Esophagus squamous epithelium (tissue), 5 donors: ENCODE measurements around the gene UGT2A3. TPM values are rescaled to one million over a fixed set of nuclear protein-coding genes. Genes with fewer than 3 reads are reported as not detected.

Experiments used
- DNase-seq: peaks from one replicate; lab custom pipeline; 2025; lab: John Stamatoyannopoulos, UW
- H3K27ac ChIP-seq, 4 donors: fragments of 200-600 bp; sonication (generic); one replicate each; pipeline ENCODE4 v1.5.1; 2016 to 2019; ENCODE audit warnings: mild to moderate bottlenecking in 1 of 4
- H3K27me3 ChIP-seq, 4 donors: fragments of 200-600 bp; sonication (generic); 1 replicate in 3 of 4; 2 replicates in 1 of 4; pipeline versions ENCODE4 v1.5.1 to v1.6.0; 2017 to 2021; ENCODE audit warnings: antibody characterized with exemption in 1 of 4
- H3K36me3 ChIP-seq, 3 donors: fragments of 200-600 bp; sonication (generic); one replicate each; pipeline ENCODE4 v1.5.1; 2016 to 2019
- H3K4me1 ChIP-seq, 3 donors: fragments of 200-600 bp; sonication (generic); one replicate each; pipeline ENCODE4 v1.5.1; 2017 to 2019
- H3K4me3 ChIP-seq, 4 donors: fragments of 200-600 bp; sonication (generic); 1 replicate in 3 of 4; 2 replicates in 1 of 4; pipeline ENCODE4 v1.5.1; 2016 to 2019; ENCODE audit warnings: mild to moderate bottlenecking in 2 of 4, moderate library complexity in 1 of 4
- H3K9me3 ChIP-seq, 3 donors: fragments of 200-600 bp; sonication (generic); one replicate each; pipeline ENCODE4 v1.5.1; 2016 to 2019
- CTCF ChIP-seq, 6 experiments: fragments of 450-650 bp in 4 of 6; fragments of 200-600 bp in 2 of 6; sonication (generic) in 2 of 6; IDR thresholded peaks; one replicate each; pipeline ENCODE4 v1.5.1; 2016 to 2019; ENCODE audit warnings: antibody characterized with exemption in 6 of 6, mild to moderate bottlenecking in 4 of 6, moderate library complexity in 4 of 6
- POLR2A ChIP-seq, 4 donors: fragments of 450-650 bp; IDR thresholded peaks; one replicate each; pipeline ENCODE4 v1.6.1; 2017; ENCODE audit warnings: antibody characterized with exemption in 4 of 4, mild to moderate bottlenecking in 4 of 4, moderate library complexity in 3 of 4
- WGBS, 2 donors: methylation state at CpG; one replicate each; pipeline ENCODE4 v1.1.5; 2018; 5-methylcytosine and 5-hydroxymethylcytosine counted together
- intact Hi-C: fragments of 100-400 bp; cut with DNase I; formaldehyde crosslinking; loops from one replicate; pipeline ENCODE4 v1.15.0; 2022
- total RNA-seq, 4 donors: library from RNA; depleted of rRNA; stranded (reverse); fragments of >200 nt; gene quantifications; one replicate each; pipeline ENCODE4 v1.1.0, GENCODE V29; 2016
- donor health status: DM: yes; HTN: yes; CAD: no.

UGT2A3 gene
- total RNA-seq, 4 donors from 2014 or later: not detected

GRCh38 chr4:68905939-68906779 is 45.4 kb downstream of the UGT2A3 start:
- WGBS, 2 donors: 33 to 34% methylated on average over 15 to 16 of the region's 16 CpGs
- H3K27ac ChIP-seq: peak overlapping the region; percentile 66 to 74 (median 71)
- intact Hi-C loops: no loop called here

GRCh38 chr4:68905598-68905938 is 46.0 kb downstream of the UGT2A3 start:
- intact Hi-C loops: no loop called here
- Histone ChIP-seq H3K27me3 (no peaks in the 10 kb centered on the region), H3K4me3 (peak overlapping the region in 3 of 4 donors; percentile 36 to 55 (median 40)), H3K27ac (peak overlapping the region; percentile 41 to 73 (median 68)), H3K36me3 (no peaks in the 10 kb centered on the region), H3K9me3 (no peaks in the 10 kb centered on the region), H3K4me1 (peaks cover 0 to 35% (median 11%) of the 10 kb centered on the region in 3 donors)
- 13 to 55% methylated on average over 1 to 2 of the region's 2 CpGs for WGBS, 2 donors
- no peak for DNase-seq
- no peak for TF ChIP-seq CTCF (IDR thresholded peaks at IDR 0.05)
- TF ChIP-seq POLR2A (IDR thresholded peaks at IDR 0.05): no peak

More at GRCh38 chr4:68905939-68906779, 45.4 kb downstream of the UGT2A3 start:
- H3K27me3 ChIP-seq: no peaks in the 10 kb centered on the region
- H3K36me3 ChIP-seq: no peaks in the 10 kb centered on the region
- H3K4me1 ChIP-seq: peaks cover 0 to 35% (median 11%) of the 10 kb centered on the region in 3 donors
- H3K9me3 ChIP-seq: no peaks in the 10 kb centered on the region
- H3K4me3 ChIP-seq: peak overlapping the region; percentile 18 to 55 (median 38)
- TF ChIP-seq CTCF (IDR thresholded peaks at IDR 0.05): no peak
- no peak for TF ChIP-seq POLR2A (IDR thresholded peaks at IDR 0.05)
- no peak for DNase-seq

GRCh38 chr4:68904786-68905185 is 46.8 kb downstream of the UGT2A3 start:
- no peak for DNase-seq

GRCh38 chr4:68896749-68897148 is 54.9 kb downstream of the UGT2A3 start:
- DNase-seq: no peak
- intact Hi-C loops: no loop called here
- Histone ChIP-seq H3K27me3 (no peaks in the 10 kb centered on the region), H3K36me3 (no peaks in the 10 kb centered on the region), H3K4me3 (no peak overlapping the region), H3K27ac (no peak overlapping the region), H3K9me3 (no peaks in the 10 kb centered on the region), H3K4me1 (no peaks in the 10 kb centered on the region)
- 26 to 47% methylated on average over 1 of the region's 1 CpG for WGBS, 2 donors
- no peak for TF ChIP-seq CTCF (IDR thresholded peaks at IDR 0.05)
- TF ChIP-seq POLR2A (IDR thresholded peaks at IDR 0.05): no peak

More at GRCh38 chr4:68904786-68905185, 46.8 kb downstream of the UGT2A3 start:
- H3K27me3 ChIP-seq: no peaks in the 10 kb centered on the region
- H3K27ac ChIP-seq: peak overlapping the region; percentile 41 to 73 (median 68)
- peaks cover 0 to 35% (median 11%) of the 10 kb centered on the region in 3 donors for H3K4me1 ChIP-seq
- intact Hi-C loops: no loop called here
- TF ChIP-seq POLR2A (IDR thresholded peaks at IDR 0.05) (no peak), CTCF (IDR thresholded peaks at IDR 0.05) (peak in 2 of 6 experiments; percentile 16 to 39)
- peak overlapping the region in 3 of 4 donors; percentile 8 to 55 (median 15) for H3K4me3 ChIP-seq
- WGBS, 2 donors: 22 to 35% methylated on average over 5 to 6 of the region's 6 CpGs
- no peaks in the 10 kb centered on the region for H3K36me3 ChIP-seq
- H3K9me3 ChIP-seq: no peaks in the 10 kb centered on the region

GRCh38 chr4:68895561-68896198 is 55.9 kb downstream of the UGT2A3 start:
- no peaks in the 10 kb centered on the region for H3K27me3 ChIP-seq
- 52 to 57% methylated on average over 5 of the region's 5 CpGs for WGBS, 2 donors
- TF ChIP-seq POLR2A (IDR thresholded peaks at IDR 0.05) (no peak), CTCF (IDR thresholded peaks at IDR 0.05) (no peak)

More at GRCh38 chr4:68895561-68896198, 55.9 kb downstream of the UGT2A3 start:
- no peak overlapping the region for H3K27ac ChIP-seq
- no peak overlapping the region for H3K4me3 ChIP-seq
- intact Hi-C loops: no loop called here
- no peak for DNase-seq
- H3K9me3 ChIP-seq: no peaks in the 10 kb centered on the region
- H3K36me3 ChIP-seq: no peaks in the 10 kb centered on the region
- no peaks in the 10 kb centered on the region for H3K4me1 ChIP-seq
